HG03571 (cell line): ENCODE data around the gene GALNT2.

Experiments used
- ATAC-seq: cut with Tn5 transposase; IDR thresholded peaks from one replicate; pipeline ENCODE4 v1.9.1; 2021; ENCODE audit not compliant: unreplicated experiment

Gene GALNT2

DNA sequence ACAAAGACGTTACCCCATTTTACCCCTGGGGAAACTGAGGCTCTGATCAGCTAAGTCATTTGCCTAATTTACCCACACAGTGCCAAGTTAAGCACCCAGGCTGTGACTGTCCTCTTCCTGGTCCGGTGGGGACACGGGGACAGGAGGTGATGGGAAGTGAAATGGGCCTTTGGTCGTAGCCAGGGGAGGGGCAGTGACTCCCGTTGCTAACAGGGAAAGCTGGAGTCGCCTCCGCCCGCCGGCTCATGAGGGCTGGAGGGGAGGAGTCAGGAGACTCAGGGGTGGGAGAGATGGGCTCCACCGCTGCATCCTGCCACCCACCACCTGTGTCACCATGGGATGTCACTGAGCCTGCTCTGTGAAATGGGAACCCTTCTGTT lies 219.8 kb downstream of the GALNT2 start:
- ATAC-seq, result no peak

DNA sequence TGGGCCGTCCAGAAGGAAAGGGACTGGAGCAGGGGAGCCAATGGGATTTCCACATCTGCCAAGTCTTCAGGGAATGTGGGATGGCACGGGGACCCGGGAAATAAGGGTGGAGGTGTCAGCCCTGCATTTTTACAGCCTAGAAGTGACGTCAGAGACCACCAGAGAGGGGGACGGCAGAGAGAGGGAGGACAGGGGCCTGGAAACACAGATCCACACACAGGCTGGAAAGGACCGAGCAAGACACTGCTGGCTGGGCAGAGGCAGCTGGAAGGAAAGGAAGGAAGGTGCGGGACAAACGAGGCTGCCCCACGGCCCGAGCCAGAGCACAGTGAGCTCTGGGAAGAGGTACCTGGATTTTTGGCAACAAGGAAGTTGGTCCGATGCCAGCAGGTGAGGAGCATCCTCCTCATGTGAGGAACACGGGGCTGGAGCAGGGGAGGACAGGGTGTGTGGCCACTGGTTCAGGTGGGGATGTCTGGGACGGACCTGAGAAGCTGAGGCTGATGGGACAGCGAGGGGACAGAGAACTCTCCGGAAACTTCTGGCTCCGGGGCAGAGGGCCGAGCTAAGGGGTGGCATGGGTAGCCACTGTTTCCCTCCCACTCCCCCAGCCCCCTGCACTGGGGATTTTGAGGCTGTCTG lies 220.8 kb downstream of the GALNT2 start:
- ATAC-seq, result no peak

DNA sequence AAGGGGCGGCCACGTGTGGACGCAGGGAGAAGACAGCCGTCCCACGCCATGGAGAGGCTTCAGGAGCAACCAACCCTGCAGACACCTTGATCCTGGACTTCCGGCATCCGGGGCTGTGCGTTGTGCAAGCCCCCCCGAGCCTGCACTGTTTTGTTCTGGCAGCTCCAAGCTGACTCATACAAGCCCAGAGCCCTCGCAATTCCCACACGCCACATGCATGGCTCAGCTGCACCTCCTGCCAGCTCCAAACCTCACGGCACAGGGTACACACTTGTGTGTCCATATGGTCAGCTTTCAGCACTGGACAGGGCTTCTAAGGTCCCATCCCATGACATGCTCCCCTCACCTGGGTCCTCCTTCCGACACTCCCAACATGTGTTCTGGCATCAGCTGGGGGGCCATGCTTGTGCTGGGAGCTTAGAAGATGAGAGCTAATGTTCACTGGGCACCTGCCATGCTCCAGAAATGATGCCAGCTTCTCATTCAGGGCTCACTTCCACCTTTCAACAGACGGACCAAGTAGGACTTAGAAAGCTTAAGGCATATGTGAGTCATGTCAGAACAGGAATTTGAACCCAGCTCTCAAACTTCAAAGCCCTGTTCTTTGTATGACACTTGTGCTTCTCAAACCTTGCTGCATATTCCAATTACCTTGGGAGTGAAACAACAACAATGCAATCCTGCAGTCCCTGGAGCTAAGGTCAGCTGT lies 221.8 kb downstream of the GALNT2 start:
- no peak for ATAC-seq

DNA sequence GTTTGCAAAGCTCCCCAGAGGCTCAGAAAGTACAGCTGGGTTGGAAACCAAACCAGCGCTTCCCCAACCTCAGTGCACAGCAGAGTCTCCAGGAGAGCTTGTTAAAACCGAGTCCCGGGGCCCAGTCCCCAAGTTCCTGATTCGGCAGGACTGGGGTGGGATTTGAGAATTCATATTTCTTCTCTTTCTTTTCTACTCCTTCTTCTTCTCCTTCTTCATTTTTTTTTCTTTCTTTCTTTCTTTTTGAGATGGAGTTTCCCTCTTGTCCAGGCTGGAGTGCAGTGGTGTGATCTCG lies 222.3 kb downstream of the GALNT2 start:
- ATAC-seq, result no peak

DNA sequence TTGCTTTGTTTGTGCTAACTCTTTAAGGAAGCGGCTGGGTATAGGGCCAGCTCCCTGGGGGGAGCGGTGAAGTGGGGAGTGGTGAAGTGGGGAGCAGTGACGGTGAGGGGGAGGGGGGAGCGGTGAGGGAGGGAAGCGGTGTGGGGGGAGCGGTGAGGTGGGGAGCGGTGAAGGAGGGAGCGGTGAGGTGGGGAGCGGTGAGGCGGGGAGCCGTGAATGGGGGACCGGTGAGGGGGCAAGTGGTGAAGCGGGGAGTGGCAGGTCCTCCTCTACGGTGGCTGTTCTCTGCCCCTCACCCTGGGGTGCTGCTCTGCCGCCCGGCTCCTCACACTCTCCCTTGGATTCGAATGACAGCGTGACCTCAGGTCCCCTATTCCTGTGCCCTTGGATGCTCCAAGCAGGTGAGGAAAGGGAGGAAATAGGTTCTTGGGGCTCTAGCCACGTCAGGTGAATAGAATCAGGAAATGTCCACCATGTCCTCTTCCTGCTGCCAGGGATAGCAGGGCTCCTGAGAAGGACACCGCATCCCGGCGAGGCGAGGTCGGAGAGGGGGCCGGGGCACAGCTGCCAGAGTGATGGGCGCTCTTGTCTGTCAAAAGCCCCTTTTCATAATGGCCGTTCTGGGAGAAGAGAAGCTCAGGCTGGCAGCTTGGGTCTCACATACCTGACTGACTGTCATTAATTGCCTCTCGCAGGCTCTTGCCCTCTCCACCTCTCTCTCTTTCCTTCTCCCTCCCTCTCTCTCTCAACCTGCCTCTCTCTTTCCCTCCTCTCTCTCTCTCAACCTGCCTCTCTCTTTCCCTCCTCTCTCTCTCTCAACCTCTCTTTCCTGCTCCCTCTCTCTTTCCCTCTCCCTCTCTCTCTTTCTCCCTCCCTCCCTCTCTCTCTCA lies 224.9 kb downstream of the GALNT2 start:
- no peak for ATAC-seq

DNA sequence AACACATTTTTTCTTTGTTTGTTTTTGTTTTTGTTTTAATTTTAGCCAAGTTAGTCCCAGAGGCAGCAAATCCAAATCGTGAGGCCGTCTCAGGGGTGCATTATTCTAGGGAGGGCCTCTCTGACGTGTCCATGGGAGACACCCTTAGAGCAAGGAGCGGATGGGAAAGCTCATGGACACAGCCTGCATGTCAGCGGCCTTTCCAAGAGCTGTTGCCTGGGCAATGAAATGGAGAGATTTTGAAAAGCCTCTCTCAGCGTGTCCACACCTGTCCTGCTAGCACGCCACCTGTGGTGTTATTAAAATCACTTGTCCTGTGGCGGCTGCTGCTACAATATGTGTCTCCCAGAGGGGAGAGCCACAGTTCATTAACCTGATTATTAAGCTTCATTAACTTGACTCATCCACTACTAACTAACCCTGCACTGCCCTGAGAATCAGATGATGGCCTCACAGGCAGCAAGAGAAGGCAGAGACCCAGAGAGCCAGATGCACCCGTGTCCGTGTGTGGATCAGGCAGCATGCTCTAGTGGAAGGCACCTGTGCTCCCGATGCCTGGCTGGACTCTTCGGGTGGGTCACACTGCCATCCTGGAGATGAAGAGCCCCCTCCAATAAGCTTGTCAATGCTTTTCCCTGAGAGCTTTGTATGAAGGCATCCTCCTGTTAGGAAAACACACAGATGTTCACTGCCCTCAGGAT lies 225.8 kb downstream of the GALNT2 start:
- ATAC-seq, result no peak

DNA sequence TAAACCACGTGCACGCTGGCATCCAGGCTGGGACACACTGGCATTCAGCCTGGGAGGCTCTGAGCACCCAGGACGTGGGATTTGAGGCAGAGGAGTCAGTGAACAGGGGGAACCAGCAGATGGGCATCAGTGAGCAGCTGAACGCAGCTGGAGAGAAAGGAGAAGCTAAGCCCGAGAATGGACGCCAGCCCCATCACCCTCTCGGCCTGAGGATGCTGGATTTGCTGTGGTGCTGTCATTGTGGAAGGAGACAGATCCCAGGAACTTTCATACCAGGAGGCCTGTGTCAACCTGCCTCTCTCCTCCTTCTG lies 226.3 kb downstream of the GALNT2 start:
- no peak for ATAC-seq

DNA sequence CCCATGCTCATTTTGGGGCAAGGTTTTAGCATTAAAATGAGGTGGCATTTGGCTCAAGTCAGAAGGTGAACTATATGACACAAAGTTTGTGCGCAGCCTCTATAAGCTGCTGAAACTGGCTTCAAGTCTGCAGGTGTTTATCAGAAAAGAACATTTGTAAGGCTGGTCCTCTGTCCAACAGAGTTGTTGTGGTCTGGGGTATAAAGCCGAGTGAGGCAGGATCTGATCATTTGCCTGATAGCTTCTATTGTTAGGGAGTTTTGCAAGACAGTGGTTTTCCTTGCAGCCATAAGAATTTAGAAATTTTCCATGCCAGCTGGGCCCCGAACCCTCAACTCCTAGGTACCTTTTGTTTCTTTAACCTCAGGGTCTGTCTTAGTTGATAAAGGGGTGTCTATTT lies 228.3 kb downstream of the GALNT2 start:
- ATAC-seq, result no peak

DNA sequence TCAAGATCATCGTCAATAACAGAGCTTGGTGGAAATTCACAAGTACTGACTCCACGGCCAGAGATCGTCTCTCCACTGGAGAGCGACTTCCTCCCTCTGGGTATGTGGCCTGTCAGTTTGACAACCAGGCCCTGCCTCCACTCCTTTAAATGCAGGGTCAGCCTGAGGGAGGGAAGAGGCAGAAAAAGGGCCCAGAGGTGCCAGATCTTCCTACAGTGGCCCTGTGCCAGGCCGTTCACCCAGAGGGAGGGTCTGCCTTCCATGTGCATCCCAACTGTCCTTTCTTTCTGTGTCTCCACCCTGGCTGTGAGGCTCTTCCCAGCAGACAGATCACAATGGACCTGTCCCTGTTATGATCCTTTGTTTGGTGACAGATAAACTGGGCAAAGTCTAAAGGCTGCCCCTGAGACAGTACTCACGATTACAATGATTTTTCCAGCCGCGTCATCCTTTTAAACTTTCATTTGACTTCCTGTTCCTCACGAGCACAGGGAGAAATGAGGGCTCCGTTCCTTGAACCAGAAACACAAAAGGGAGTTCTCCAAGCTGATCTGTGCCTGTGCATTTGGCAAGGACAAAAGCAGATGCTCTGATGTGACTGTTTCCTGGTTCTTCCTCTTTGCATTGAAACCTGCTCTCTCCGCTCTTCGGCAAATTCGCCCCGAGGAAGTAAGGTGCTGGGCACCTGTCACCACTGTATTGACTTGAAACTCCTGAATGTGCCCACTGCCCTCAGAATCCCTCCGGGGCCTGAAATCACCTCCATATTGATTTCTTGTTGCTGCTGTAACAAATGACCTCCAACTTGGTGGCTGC lies 232.4 kb downstream of the GALNT2 start:
- no peak for ATAC-seq

DNA sequence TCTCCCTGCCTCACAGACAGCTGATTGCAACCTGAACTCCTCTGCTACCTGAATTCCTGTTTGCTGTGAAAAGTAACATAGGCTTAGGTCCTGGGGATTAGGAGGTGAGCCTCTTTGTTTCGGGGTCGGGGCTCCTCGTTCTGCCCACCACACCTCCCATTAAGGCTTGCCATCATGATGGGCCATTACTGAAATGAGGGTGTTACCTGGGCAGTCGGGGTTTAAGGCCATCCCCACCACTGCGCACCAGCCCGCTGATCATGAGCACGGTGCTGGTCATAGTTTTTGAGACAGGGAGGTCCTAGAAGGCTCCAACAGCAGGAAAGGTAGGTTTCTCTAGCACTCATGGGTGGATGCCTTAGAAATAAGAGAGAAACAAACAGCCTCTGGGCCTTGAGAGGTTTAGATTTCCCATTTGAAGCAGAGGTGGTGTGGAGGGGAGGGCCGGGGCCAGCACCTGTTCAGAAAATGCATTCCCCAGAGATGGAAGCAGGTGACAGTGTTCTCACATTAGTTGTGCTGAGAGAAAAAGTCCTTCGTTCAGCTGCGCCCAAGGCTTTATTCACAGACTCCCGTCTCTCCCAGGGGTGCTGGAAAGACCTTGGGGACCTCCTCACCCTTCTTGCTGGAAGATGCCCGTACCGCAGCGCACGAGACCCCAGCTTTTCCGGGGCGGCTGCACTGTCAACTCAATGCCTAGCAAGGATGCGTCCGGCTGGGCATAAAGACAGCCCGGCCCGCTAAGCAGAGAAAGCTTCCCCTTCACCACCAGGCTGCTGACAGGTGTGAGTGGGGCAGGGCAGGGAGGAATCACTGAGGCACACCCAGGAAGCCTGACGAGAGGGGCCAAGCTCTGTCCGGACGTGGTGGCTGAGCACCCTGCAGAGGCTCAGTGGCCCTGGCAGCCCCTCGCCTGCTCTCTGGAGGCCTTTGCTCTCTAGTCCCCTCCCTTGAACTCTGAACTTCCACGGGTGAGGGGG lies 233.6 kb downstream of the GALNT2 start:
- ATAC-seq, result no peak

DNA sequence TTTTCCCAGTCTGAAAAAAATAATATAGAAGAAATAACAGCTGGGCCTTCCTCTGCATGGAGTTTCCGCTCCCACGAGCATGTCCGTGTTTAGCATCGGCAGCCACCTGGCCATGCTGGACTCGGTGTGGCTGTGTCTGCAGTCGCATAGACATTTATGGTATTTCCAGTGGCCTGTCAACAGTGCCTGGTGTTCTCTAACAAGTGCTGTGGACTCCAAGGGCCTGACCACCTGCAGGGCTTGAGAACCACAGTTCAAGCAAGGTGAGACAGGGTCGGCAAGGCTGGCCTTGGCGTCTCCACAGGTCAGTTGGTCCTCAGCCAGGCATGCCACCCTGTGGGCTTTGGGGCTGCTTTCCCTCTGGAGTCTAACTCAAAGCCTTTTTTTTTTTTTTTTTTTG lies 234.3 kb downstream of the GALNT2 start:
- no peak for ATAC-seq

DNA sequence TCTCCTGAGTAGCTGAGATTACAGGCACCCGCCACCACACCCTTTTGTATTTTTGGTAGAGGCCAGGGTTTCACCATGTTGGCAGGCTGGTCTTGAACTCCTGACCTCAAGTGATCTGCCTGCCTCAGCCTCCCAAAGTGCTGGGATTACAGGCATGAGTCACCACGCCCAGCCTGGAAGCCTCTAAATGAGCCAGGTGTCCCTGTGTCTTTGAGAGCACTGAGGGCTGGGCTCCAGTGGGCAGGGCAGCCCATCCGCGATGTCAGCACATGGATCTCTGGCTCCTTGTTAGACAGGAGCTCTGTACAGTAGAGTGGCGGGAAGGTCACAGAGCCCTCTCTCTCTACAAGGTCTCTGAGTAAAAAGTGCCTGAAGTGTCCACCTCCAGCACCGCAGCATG lies 234.8 kb downstream of the GALNT2 start:
- no peak for ATAC-seq

DNA sequence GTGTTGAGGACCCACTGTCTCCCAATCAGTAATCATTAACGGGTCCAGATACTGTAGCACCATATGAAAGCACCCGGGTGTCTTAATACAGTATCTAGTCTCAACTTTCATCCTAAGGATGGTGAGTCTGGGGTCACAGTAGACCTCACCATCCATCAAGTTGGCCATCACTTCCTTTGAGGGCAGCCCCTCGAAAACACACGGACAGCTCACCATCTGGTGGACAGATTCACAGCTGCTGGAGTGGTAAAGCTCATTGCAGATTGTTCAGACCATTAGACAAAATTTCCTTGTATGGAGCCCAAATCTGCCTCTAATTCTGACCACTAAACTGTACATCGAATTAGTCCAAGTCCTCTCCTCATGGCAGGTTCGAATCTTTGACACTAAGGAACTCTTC lies 236.0 kb downstream of the GALNT2 start:
- no peak for ATAC-seq

DNA sequence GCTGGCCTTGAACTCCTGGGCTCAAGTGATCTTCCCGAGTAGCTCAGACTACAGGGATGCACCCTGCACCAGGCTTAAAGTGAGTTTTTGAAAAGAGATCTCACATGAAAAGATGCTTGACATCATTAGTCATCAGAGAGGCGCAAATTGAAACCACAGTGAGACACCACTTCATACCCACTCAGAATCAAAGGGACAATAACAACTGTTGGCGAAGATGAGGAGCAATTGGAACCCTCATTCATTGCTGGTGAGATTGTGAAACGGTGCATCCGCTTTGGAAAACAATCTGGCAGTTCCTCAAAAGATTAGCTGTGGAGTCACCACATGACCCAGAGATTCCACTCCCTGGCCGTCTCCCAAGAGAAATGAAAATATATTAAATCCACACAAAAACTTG lies 236.8 kb downstream of the GALNT2 start:
- no peak for ATAC-seq

DNA sequence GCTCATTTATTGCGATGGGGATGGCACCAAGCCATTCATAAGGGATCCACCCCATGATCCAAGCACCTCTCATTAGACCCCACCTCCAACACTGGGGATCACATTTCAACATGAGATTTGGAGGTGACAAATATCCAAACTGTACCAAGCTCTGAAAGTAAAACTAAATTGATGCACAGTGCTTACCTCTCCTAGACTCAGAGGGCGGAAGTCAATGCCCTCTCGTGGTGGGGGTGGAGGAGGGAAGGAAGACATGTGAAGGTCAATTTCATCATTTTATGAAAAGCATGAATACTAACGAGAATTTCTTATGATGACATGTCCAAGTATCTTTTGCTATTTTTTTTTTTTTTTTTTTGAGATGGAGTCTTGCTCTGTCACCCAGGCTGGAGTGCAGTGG lies 239.1 kb downstream of the GALNT2 start:
- no peak for ATAC-seq

DNA sequence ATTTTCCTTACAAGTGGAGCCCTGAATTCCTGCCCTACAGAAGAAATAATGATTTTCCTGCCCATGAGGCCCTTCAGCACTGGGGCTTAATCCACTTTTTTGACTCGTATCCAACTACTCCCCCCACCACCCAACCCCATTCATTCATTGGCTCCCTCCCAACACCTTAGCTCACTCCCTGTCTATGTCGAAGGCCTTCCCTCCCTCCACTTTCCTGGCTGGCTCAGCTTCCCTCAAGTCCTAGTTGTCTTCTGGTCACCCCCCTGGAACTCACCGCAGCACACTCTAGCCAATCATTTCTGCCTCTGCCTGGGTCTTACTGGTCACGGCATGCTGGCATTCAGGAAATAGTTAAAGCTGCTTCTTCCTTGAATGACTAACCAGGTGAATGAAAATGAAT lies 240.2 kb downstream of the GALNT2 start:
- ATAC-seq, result no peak

DNA sequence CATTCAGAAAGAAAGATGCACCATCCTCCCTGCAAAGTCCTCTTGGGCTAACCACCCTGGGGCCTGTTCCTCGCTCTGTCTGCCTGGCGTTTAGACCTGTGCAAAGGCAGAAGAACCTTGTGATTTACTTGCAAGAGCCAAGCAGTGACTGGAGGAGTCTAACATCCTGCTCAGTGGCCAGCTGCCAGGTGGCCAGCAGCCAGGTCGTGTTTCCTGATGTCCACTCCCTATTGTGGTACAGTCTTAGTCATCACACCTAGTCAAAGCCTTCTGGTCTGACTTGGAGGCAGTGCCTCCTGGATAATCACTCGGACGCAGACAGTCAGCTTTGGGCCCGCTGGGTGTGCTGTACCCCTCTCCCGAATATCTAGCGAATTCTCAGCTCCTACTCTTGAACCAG lies 241.0 kb downstream of the GALNT2 start:
- ATAC-seq, result no peak

DNA sequence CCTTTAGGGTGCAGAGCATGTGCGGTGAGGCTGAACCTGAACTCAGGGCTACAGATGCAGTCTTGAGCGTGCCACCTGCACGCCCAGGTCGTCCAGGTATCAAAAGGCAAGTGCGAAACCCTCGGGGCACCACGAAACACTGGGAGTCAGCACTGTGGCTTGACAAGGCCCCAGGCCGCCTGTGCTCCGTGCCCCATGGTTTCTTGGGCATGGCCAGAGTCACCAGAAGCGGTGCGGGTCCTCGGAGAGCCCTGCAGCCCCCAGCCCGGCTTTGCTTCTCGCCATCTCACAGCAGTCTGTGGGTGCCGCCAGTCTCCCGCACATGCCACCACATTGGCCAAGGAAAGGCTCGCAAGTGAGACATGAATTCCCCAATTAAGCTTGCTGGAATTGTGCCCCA lies 241.8 kb downstream of the GALNT2 start:
- ATAC-seq, result no peak

DNA sequence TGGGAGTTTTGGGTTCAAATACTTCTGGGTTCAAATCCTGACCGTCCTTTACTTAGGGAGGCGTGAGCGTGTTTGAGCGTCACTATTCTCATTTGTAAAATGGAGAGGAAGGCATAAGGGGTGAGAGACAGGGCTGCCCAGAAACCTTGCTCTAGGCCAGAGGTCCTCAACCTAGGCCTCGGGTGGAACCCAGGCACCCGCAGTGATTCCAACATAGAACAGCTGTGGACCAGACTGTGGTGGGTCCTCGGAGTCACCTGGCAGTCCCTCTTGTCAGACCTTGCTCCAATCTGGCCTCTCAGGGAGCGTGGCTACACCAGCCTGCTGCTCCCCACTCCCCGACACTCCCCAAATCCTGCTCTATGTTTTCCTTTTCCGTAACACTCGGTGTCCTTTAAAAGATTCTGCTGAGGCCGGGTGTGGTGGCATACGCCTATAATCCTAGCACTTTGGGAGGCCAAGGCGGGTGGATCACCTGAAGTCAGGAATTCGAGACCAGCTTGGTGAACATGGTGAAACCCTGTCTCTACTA lies 242.7 kb downstream of the GALNT2 start:
- no peak for ATAC-seq
